Neural crest cell (in vitro differentiated cells): Measurements from ENCODE around the gene TCF3. TPM values are rescaled to one million over a fixed set of nuclear protein-coding genes. Genes with fewer than 3 reads are reported as not detected.

Source experiments
- DNase-seq: peaks from one replicate; pipeline ENCODE4 v3.0.0; 2021; ENCODE audit warnings: low read depth, mixed read lengths, low spot score
- H3K27ac Mint-ChIP-seq: one replicate; pipeline ENCODE4 v1.8.0; 2021; ENCODE audit warnings: mild to moderate bottlenecking, mixed read lengths; ENCODE audit not compliant: unreplicated experiment
- H3K27me3 Mint-ChIP-seq: 2 replicates; pipeline ENCODE4 v1.8.0; 2021; ENCODE audit warnings: low read depth, mild to moderate bottlenecking, mixed read lengths
- H3K36me3 Mint-ChIP-seq: 2 replicates; pipeline ENCODE4 v1.8.0; 2021; ENCODE audit warnings: low read depth, mild to moderate bottlenecking, mixed read lengths
- H3K4me1 Mint-ChIP-seq: 2 replicates; pipeline ENCODE4 v1.8.0; 2021; ENCODE audit warnings: mixed read lengths
- H3K4me3 Mint-ChIP-seq: one replicate; pipeline ENCODE4 v1.8.0; 2021; ENCODE audit warnings: mild to moderate bottlenecking, mixed read lengths
- H3K9me3 Mint-ChIP-seq: 2 replicates; pipeline ENCODE4 v1.8.0; 2021; ENCODE audit warnings: mixed read lengths
- CTCF ChIP-seq: fragments of 200-600 bp; sonication (generic); conservative IDR thresholded peaks from 2 replicates; pipeline ENCODE4 v1.5.0; 2021; ENCODE audit warnings: antibody characterized with exemption, mild to moderate bottlenecking
- total RNA-seq: library from RNA; stranded (reverse); gene quantifications from 2 replicates; pipeline ENCODE4 v1.2.1, GENCODE V29; 2021

TCF3 gene
- total RNA-seq, 1 donor from 2014 or later = 348 TPM

DNA sequence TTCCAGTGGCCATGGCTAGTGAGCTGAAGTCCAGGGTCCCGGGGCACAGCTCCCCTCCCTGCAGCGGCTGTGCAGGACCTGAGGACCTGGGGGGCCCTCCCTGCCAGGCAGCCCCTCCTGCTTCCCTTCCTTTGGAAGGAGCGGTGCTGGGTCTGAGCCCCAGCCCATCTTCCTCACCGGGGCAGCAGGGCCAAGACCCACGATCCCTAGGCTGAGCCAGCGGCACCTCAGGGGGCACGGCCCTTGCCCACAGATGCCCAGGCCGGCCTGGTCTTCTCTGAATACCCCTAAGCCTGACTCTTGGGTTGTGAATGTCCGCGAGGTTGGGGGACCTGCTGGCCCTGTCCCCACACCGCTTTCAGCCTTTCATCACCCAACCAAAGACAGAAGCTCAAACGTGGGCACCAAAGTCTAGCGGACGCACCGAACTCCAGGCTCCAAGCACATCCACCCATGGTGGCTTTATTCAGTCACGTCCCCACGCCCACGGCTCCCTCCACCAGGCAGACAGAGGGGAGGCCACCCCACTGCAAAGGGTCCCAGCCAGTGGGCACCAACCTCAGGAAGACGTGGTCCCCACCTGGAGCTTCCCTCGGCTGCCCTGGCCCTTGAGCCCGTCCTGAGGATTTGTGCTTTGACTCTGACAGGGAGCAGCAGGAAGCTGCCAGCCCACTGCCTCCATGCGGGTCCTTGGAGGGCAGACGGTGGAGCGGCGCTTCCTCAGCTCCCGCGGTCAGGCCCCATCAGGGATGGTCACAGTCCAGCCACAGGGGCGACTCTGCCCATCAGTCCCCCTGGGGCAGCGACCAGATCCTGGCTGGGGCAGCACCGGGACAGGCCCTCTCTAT is 75.9 kb downstream of the TCF3 start:
- Mint-ChIP-seq H3K27ac (no peak overlapping the region), H3K27me3 (peaks cover 3% of the 10 kb centered on the region), H3K9me3 (no peaks in the 10 kb centered on the region), H3K4me3 (peak overlapping the region; percentile 50), H3K4me1 (peaks cover 4% of the 10 kb centered on the region), H3K36me3 (peaks cover 11% of the 10 kb centered on the region)
- no peak for TF ChIP-seq CTCF
- no peak for DNase-seq

GRCh38 chr19:1575323-1576241 is 76.8 kb downstream of the TCF3 start:
- Mint-ChIP-seq H3K27me3 (peaks cover 9% of the 10 kb centered on the region), H3K4me3 (peak overlapping the region; percentile 50), H3K36me3 (peaks cover 12% of the 10 kb centered on the region), H3K4me1 (peaks cover 9% of the 10 kb centered on the region), H3K9me3 (no peaks in the 10 kb centered on the region), H3K27ac (no peak overlapping the region)
- no peak for DNase-seq
- TF ChIP-seq CTCF = no peak

DNA sequence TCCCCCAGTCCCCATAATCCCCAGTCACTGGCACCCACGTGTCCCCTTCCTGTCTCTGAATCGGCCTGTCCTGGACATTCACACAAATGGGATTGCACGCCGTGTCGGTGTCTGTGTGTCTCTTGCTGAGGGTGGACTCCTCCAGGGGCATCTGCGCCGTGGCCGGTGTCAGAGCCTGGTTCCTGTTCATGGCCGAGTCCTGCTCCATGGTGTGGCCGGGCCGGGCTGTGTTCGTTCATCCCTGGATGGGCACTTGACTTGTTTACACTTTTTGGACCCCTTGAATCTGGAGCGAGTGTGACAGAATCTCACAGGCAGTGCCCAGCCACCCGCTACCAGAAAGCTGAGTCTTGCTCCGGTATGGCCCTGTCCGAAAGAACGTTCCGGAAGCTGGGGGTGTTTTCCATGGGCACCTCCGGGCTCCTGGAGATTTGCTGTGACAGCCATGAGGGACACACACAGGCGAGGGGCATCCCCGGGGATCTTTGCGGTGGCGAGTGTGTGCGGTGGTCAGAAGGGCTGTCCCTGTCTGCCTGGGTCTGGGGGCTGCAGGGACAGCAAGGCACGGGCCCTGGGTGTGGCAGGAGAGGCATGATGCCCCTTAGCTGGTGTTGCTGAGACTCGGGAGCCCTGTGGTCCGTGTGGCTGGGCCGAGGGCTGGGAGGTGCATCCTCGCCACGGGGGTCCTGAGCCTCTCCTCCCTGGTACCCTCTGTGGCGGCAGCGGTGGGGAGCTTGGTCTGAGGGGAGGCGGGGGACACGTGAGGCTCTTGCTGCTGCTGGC is 77.9 kb downstream of the TCF3 start:
- Mint-ChIP-seq H3K27me3 (peaks cover 19% of the 10 kb centered on the region), H3K27ac (no peak overlapping the region), H3K4me1 (peaks cover 17% of the 10 kb centered on the region), H3K36me3 (peaks cover 9% of the 10 kb centered on the region), H3K9me3 (no peaks in the 10 kb centered on the region), H3K4me3 (no peak overlapping the region)
- no peak for TF ChIP-seq CTCF
- no peak for DNase-seq

DNA sequence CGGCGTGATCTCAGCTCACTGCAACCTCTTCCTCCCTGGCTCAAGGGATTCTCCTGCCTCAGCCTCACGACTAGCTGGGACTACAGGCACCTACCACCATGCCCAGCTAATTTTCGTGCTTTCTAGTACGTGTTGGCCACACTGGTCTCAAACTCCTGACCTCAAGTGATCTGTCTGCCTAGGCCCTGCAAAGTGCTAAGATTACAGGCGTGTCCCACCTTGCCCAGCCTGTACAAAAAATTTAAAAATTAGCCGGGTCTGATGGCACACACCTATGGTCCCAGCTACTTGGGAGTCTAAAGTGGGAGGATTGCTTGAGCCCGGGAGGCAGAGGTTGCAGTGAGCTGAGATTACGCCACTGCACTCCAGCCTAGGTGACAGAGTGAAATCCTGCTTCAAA is 79.6 kb downstream of the TCF3 start:
- H3K4me1 Mint-ChIP-seq = peaks cover 17% of the 10 kb centered on the region
- H3K4me3 Mint-ChIP-seq = peak overlapping the region; percentile 31
- H3K36me3 Mint-ChIP-seq = peaks cover 9% of the 10 kb centered on the region
- H3K27ac Mint-ChIP-seq = no peak overlapping the region
- no peaks in the 10 kb centered on the region for H3K9me3 Mint-ChIP-seq
- no peak for DNase-seq
- peaks cover 22% of the 10 kb centered on the region for H3K27me3 Mint-ChIP-seq
- TF ChIP-seq CTCF = no peak

- peaks cover 9% of the 10 kb centered on the region for H3K36me3 Mint-ChIP-seq
- H3K4me1 Mint-ChIP-seq = peaks cover 17% of the 10 kb centered on the region
- H3K27ac Mint-ChIP-seq = peak overlapping the region; percentile 75
- H3K4me3 Mint-ChIP-seq = peak overlapping the region; percentile 88
- no peaks in the 10 kb centered on the region for H3K9me3 Mint-ChIP-seq
- TF ChIP-seq CTCF = no peak
- H3K27me3 Mint-ChIP-seq = peaks cover 22% of the 10 kb centered on the region
- no peak for DNase-seq
Measured at GRCh38 chr19:1571358-1571757, 81.1 kb downstream of the TCF3 start.
